ENCODE results near the gene ASPM. TPM values are rescaled to one million over a fixed set of nuclear protein-coding genes. Genes with fewer than 3 reads are reported as not detected.

ASPM gene, protein sequence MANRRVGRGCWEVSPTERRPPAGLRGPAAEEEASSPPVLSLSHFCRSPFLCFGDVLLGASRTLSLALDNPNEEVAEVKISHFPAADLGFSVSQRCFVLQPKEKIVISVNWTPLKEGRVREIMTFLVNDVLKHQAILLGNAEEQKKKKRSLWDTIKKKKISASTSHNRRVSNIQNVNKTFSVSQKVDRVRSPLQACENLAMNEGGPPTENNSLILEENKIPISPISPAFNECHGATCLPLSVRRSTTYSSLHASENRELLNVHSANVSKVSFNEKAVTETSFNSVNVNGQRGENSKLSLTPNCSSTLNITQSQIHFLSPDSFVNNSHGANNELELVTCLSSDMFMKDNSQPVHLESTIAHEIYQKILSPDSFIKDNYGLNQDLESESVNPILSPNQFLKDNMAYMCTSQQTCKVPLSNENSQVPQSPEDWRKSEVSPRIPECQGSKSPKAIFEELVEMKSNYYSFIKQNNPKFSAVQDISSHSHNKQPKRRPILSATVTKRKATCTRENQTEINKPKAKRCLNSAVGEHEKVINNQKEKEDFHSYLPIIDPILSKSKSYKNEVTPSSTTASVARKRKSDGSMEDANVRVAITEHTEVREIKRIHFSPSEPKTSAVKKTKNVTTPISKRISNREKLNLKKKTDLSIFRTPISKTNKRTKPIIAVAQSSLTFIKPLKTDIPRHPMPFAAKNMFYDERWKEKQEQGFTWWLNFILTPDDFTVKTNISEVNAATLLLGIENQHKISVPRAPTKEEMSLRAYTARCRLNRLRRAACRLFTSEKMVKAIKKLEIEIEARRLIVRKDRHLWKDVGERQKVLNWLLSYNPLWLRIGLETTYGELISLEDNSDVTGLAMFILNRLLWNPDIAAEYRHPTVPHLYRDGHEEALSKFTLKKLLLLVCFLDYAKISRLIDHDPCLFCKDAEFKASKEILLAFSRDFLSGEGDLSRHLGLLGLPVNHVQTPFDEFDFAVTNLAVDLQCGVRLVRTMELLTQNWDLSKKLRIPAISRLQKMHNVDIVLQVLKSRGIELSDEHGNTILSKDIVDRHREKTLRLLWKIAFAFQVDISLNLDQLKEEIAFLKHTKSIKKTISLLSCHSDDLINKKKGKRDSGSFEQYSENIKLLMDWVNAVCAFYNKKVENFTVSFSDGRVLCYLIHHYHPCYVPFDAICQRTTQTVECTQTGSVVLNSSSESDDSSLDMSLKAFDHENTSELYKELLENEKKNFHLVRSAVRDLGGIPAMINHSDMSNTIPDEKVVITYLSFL (N-terminal part only)
- total RNA-seq, result 0.40 TPM
- long read RNA-seq, result 0 reads

DNA sequence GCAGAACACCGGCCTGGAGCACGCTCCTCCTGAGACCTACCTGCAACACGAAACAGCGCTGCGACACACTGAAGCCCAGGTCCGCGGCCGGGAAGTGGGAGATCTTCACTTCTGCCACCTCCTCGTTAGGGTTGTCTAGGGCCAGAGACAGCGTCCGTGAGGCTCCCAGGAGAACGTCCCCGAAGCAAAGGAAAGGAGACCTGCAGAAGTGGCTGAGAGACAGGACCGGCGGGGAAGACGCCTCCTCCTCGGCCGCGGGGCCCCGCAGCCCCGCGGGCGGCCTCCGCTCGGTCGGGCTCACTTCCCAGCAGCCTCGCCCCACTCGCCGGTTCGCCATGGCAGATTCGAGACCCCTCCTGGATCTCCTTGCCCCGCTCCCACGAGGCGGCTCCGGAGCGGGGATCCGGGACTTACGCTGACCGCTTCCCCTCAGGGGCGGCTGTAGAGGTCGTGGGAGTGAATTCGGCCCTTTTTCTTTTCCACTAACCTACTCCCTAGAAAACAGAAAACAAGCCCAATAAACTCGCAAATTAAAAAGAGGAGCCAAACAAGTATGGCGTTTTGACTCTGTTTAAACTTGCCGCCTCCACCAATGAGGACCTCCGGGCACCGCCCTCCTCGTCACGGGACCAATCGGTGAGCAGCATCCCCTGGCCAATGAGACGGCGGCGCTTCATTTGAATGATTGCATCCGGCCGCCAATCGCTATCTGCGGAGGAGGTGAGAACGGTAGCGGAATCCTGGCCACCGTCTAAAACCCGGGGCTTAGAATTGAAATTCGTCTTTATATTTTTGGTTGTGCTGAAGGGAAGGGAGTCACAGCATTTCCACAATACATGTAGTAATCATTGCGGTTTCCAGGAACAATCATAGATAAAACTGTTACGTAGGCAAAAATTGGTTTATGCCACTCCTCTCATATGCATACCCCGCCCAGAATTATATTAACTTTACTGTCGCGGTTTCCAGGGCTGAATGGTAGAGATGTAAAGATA lies at the start of gene ASPM:
TSS of gene ASPM (minus strand) at position 569 of the 995 bp plus-strand sequence. CDS start at position 337, 232 bp downstream.
- DNase-seq, result peak; percentile 95
- intact Hi-C loops (cut with micrococcal nuclease), result no loop called here
- peak; percentile 100 for ATAC-seq

DNA sequence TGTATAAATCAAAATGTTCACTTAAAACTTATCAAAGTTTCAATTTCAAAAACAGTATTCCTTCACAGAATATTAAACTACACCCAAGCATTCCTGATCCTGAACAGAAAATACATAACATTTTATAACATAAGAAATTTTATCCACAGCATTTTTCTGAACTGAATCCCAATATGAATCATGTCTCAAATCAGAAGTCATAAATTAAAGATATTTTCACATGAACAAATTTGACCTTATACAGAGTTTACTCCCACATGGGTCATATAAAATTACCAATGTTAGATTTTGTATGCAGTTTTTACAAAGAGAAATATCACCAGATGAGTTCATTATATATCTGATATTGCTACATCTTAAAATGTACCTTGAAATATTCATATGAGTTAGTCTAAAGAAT lies 48.6 kb upstream of the ASPM start:
- no peak for ATAC-seq

DNA sequence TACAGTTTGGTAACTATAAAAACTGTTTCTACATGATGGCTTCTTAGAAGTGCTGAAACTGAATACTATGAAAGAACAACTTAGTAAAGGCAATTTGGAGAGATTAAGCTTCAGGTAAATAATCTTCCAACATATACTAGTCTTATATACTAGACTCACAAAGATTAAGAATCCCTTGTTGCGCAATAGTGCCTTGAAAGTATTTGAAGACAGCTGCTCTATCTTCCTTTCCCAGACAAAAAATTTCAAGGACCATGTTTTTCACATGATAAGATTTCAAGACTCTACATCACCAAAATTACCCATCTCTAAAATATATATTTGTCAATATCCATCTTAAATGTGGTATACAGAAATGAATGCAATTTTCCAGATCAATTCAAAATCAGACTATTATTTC lies 37.7 kb upstream of the ASPM start:
- DNase-seq, result no peak
- ATAC-seq, result no peak
- intact Hi-C loops (cut with micrococcal nuclease), result no loop called here

More for the DNA sequence above, 48.6 kb upstream of the ASPM start:
- DNase-seq, result no peak
- intact Hi-C loops (cut with micrococcal nuclease), result no loop called here

DNA sequence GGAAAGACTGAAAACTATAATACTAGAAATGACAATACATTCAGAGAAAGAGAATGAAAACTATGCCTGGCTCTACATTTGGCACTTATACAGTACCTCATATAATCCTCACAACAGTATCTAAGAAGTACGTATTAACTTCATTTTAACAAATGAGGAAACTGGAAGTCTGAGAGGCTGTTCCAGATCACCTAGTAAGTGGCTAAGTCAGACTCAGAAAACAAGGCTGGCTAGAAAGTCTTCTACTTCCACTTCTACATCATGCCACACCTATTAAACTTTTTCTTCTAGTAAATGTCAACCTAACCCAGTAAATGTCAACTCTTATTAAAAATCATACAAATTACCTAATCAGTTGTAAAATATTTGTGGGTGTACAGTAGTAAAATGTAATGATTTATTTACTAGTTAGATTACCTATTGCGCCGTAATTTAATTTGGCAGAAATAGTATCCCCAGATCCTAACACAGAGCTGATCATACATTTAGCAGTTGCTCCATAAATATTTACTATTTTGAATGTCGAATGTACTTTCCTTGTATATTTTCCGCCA lies 36.8 kb upstream of the ASPM start:
- ATAC-seq (no peak), DNase-seq (no peak)
- intact Hi-C loops (cut with micrococcal nuclease), result no loop called here

DNA sequence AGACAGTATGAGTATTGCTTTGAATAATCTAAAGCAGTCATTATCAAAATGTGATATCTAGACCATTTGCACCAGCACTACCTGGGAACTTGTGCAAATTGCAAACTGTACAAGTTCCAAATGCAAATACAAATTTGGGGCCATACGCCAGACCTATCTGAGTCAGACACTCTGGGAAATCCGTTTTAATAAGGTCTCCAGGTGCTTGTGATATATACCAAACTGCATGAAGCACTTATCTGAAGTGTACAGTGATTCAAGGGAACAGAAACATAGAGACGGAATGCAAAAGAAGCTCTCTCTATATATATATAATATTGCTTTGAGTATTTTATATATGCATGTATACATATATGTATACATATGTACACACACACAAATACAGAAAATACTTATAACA lies 36.2 kb upstream of the ASPM start:
- intact Hi-C loops (cut with micrococcal nuclease), result no loop called here
- no peak for ATAC-seq
- DNase-seq, result no peak

DNA sequence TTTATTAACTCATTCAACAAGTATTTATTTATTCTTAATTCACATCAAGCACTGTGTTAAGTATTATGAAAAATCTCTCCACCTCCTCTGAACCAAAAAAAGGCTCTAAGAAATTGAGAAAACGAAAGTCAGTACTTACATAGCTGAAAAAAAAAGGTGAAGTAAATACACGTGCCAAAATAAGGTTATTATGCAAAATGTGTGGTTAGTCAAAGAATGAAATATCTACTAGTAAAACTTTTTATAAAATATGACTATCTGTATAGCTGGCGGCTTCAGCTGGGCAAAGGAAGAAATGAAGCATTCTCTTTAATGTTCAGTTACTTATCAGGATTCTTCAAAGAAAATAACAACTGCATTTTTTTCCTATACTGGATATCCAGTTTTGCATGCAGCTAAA lies 35.5 kb upstream of the ASPM start:
- ATAC-seq, result no peak
- intact Hi-C loops (cut with micrococcal nuclease), result no loop called here
- DNase-seq, result no peak

DNA sequence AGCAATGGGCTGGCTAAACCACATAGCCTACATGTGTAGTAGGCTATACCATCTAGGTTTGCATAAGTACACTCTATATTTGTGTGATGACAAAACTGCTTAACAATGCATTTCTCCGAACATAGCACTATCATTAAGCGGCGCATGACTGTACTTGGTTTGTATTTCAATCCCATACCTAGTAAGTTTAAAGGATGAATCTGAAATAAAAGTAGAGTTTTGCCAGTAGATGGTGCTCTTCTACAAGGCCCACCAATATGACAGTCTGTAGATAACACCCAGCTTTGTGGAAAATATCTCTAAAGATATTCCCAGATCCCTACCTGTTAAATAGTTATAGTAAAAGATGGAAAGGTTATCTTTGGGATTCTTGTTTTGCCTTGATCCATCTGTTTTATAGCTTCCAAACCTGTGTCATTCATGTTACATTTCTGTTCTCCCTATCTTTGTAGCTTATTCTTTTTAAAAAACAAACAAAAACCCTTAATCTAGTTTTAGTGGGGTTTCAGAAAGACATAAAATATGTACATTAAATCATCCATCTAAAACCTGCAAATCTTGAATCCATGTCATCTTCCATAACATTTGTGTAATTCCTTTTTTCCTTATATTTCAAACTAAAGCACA lies 33.9 kb upstream of the ASPM start:
- DNase-seq (no peak), ATAC-seq (peak; percentile 42)
- intact Hi-C loops (cut with micrococcal nuclease), result no loop called here

DNA sequence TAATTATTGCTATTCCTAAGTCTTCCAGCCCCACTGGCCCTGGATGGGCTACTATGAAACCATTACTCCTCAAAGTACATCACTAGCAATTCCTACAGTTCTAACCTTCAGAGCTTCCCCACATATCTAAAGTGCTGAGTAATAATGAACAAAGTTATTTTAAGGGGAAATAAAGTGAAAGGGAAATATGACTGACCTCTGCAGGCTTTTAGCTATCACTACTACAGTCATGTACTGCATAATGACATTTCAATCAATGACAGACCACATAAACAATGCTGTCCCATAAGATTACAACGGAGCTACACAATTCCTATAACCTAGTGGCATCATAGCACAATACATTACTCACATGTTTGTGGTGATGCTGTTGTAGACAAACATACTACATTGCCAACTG lies 32.5 kb upstream of the ASPM start:
- DNase-seq (no peak), ATAC-seq (no peak)
- intact Hi-C loops (cut with micrococcal nuclease), result loop anchor here (10.0 kb wide), 1 partner anchor 176 kb away; no protein-coding TSS in a partner anchor

DNA sequence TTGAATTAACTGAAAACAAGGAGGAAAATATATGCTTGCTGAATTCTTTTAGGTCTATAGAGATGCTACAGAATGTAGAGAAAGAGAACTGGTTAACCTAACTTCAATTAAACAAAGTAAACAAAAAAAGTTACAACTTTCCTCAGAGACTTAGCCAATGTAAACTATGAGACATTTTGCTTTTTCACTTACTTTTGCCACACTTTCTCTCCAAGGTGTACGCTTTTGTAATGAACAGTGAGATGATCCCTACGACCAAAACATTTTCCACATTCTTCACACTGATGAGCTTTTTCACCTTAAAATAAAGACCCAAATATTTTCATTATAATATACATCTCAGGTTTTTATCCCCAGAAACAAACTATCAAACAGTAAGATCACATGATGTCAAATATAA lies 28.3 kb upstream of the ASPM start:
- DNase-seq (no peak), ATAC-seq (no peak)
- intact Hi-C loops (cut with micrococcal nuclease), result loop anchor here (10.0 kb wide), 1 partner anchor 180 kb away; no protein-coding TSS in a partner anchor

DNA sequence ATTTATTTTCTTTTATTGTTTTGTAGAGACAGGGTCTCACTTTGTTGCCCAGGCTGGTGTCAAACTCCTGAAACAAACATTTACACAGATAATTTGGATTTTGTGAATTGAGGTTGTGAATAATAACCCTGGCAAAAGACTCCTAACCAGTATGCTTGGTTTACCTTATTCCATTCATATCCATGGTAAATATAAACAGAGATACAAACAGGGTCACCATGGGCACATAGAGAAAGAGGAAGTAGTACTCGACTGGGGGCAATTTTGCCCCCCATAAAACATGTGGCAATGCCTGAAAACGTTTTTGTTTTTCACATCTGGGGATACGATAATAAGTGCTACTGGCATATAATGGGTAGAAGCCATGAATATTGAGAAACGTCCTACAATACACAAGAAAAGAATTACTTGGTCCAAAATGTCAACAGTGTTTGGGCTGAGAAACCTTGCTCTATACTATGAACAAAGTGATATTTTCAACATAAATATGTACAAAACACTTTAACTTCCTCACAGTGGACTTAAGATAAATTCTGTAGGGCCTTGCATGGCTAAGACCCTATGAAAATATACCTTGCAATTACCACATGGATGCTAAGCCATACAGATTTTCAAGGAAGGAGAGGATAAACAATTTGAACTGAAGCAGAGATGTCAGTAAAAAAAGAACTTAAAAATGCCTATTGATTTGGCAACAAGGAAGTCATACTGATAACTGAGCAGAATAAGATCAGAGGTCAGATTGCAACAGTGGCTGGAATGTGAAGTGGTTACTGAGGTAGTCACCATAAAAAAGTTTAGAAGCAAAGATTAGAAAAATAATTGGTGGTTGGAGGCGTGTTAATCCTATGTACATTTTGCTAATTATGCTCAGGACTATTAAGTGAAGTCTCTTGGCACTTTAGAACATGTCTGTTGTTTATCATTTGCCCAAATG lies 27.4 kb upstream of the ASPM start:
- DNase-seq (no peak), ATAC-seq (no peak)
- intact Hi-C loops (cut with micrococcal nuclease), result loop anchor here (10.0 kb wide), 1 partner anchor 181 kb away; no protein-coding TSS in a partner anchor

DNA sequence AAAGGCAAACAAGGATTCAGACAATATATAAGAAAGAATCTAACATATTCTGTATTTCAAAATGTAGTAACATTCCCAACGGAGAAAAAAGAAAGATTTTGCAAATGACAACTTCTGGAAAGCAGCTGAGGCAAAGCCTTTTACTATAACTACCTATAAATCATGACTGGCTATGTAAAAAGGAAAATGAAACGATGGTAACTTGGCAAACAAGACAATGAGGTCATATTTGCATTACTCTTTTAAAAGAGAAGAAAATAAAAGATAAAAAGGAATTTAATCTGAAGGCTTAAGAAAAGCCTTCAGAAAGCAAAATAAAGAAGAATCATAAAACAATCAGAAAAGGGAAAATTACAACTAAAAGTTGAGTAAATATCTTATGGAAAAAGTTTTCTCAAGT lies 25.1 kb upstream of the ASPM start:
- DNase-seq (no peak), ATAC-seq (no peak)
- intact Hi-C loops (cut with micrococcal nuclease), result loop anchor here (10.0 kb wide), 1 partner anchor 183 kb away; no protein-coding TSS in a partner anchor

DNA sequence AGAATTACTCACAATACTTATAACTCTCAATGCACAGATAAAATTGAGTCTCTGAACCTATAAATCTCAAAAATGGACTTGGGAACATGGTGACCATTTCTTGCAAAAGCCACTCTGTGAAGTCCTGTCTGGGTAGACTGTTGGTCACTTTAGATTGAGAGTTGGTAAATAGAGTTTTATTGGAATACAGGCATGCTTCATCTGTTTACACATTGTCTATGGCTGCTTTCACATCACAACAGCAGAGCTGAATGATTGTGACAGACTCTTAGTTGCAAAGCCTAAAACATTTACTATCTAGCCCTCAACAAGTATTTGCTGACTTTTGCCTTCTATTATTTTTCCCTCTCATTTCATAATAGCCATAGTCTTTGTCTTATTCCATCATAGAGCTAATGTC lies 24.1 kb upstream of the ASPM start:
- ATAC-seq (no peak), DNase-seq (no peak)
- intact Hi-C loops (cut with micrococcal nuclease), result loop anchor here (10.0 kb wide), 1 partner anchor 184 kb away; no protein-coding TSS in a partner anchor

DNA sequence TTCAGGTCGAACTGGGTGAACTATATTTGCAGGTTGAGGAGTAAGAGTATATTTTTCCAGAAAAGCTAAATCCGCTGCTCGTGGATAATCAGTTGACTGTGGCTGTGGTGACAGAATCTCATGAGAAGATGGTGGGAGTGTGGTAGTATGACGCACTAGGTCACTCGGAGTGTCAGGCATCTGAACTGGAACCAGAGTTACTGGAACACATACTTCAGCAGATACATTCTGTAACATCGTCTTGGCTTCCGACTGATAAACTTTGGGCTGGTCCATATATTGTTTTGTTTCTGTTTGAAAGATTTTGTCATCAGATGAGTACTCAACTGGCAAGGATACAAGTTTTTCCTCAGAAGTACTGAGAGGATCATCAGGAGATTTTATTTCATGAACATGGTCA lies 13.0 kb upstream of the ASPM start:
- ATAC-seq (no peak), DNase-seq (no peak)
- intact Hi-C loops (cut with micrococcal nuclease), result no loop called here

DNA sequence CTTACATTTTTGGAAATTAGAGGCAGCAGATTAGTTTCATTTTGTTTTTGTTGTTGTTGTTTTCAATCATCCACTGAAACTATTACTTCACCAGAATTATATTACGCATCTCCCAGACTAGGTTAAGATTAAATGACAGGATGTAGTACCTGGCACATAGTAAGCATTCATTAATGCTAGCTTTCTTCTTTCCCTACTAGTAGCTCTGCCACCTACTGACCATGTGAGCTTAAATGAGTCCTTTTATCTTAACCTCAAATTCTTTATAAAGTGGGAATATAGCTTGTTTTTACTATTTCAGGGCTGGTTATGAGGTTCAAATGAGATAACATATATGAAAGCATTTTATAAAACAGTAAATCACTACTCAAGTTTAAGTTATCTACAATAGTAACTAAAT lies 10.2 kb upstream of the ASPM start:
- DNase-seq, result no peak
- intact Hi-C loops (cut with micrococcal nuclease), result no loop called here
- no peak for ATAC-seq

DNA sequence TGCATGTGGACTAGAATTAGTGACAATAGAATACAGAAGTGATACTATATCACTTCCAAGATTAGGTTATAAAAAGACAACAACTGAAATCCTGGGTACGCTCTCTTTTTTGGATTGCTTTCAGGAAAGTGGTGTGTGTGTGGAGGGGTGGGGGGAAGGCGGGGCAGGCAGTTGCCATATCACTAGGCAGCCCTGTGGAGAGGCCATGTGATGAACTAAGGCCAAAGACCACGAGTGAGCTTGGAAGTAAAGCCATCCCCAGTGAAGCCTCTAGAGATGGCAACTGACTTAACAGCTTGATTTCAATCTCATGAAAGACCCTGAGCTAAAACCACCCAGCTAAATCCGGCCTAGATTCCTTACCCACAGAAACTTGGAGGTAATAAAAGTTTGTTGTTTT lies 6.2 kb upstream of the ASPM start:
- ATAC-seq (no peak), DNase-seq (no peak)
- intact Hi-C loops (cut with micrococcal nuclease), result no loop called here

DNA sequence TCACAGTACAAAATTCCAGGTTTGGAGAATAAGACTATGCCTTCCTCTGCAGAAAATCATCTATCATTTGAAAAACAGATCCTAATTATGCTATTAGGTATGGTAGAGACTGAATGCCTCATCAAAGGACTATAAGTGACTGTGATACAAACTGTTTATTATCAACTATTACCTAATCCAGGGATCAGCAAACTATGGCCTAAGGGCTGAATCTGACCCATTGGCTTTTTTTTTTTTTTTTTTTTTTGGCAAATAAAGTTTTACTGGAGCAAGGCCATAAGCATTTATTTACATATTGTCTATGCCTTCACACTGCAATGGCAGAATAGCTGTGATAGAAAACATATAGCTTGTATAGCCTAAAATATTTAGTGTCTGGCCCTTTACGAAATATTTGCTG lies 4.7 kb upstream of the ASPM start:
- intact Hi-C loops (cut with micrococcal nuclease), result no loop called here
- no peak for DNase-seq
- ATAC-seq, result no peak

All from left ventricle myocardium superior (tissue), 1 donor.